ENCODE data around the gene IQCH. TPM values are rescaled to one million over a fixed set of nuclear protein-coding genes. Genes with fewer than 3 reads are reported as not detected.

IQCH gene
- total and polyA plus RNA-seq, 2 donors from 2014 or later: 3.2 to 7.7 TPM

- no peak overlapping the region for H3K4me3 ChIP-seq (ENCODE audit: low read length in 3 of 3)
- H3K27ac ChIP-seq (ENCODE audit: low read depth in 2 of 2, low read length in 2 of 2): no peak overlapping the region
- DNase-seq (no peak), FAIRE-seq (no peak)
- no peaks in the 10 kb centered on the region for H3K4me1 ChIP-seq (ENCODE audit: control insufficient read depth in 2 of 3, insufficient read depth in 2 of 3, low read depth in 1 of 3, low read length in 3 of 3)
- no peaks in the 10 kb centered on the region for H3K9me3 ChIP-seq (ENCODE audit: control insufficient read depth in 2 of 3, insufficient read depth in 1 of 3, low read length in 3 of 3)
- TF ChIP-seq CTCF (IDR thresholded peaks at IDR 0.05; ENCODE audit: borderline replicate concordance, extremely low read depth, insufficient read depth): no peak
- H3K36me3 ChIP-seq (ENCODE audit: control insufficient read depth in 2 of 3, insufficient read depth in 3 of 3, low read length in 3 of 3): no peaks in the 10 kb centered on the region
- H3K27me3 ChIP-seq (ENCODE audit: control insufficient read depth, insufficient read depth, low read length): no peaks in the 10 kb centered on the region
- no peak overlapping the region for H3K9ac ChIP-seq (ENCODE audit: low read length in 3 of 3)
- intact Hi-C loops (cut with DNase I): no loop called here
Observed at GRCh38 chr15:67481680-67482079, 227.1 kb downstream of the IQCH start.

- intact Hi-C loops (cut with DNase I): no loop called here
- no peak for DNase-seq
- FAIRE-seq: no peak
Observed at GRCh38 chr15:67495585-67495984, 241.0 kb downstream of the IQCH start.

GRCh38 chr15:67501177-67501835 is 246.7 kb downstream of the IQCH start:
- peak in 2 of 5 donors; percentile 48 to 64 for DNase-seq
- Histone ChIP-seq H3K4me1 (ENCODE audit: control insufficient read depth in 2 of 3, insufficient read depth in 2 of 3, low read depth in 1 of 3, low read length in 3 of 3) (no peaks in the 10 kb centered on the region), H3K36me3 (ENCODE audit: control insufficient read depth in 2 of 3, insufficient read depth in 3 of 3, low read length in 3 of 3) (no peaks in the 10 kb centered on the region), H3K9me3 (ENCODE audit: control insufficient read depth in 2 of 3, insufficient read depth in 1 of 3, low read length in 3 of 3) (no peaks in the 10 kb centered on the region), H3K9ac (ENCODE audit: low read length in 3 of 3) (no peak overlapping the region), H3K27me3 (ENCODE audit: control insufficient read depth, insufficient read depth, low read length) (no peaks in the 10 kb centered on the region), H3K4me3 (ENCODE audit: low read length in 3 of 3) (no peak overlapping the region), H3K27ac (ENCODE audit: low read depth in 2 of 2, low read length in 2 of 2) (no peak overlapping the region)
- TF ChIP-seq CTCF (IDR thresholded peaks at IDR 0.05; ENCODE audit: borderline replicate concordance, extremely low read depth, insufficient read depth): no peak
- intact Hi-C loops (cut with DNase I): no loop called here
- peak; percentile 56 for FAIRE-seq

More at GRCh38 chr15:67495585-67495984, 241.0 kb downstream of the IQCH start:
- TF ChIP-seq CTCF (IDR thresholded peaks at IDR 0.05; ENCODE audit: borderline replicate concordance, extremely low read depth, insufficient read depth): no peak
- Histone ChIP-seq H3K4me3 (ENCODE audit: low read length in 3 of 3) (no peak overlapping the region), H3K9ac (ENCODE audit: low read length in 3 of 3) (no peak overlapping the region), H3K4me1 (ENCODE audit: control insufficient read depth in 2 of 3, insufficient read depth in 2 of 3, low read depth in 1 of 3, low read length in 3 of 3) (no peaks in the 10 kb centered on the region), H3K27ac (ENCODE audit: low read depth in 2 of 2, low read length in 2 of 2) (no peak overlapping the region), H3K9me3 (ENCODE audit: control insufficient read depth in 2 of 3, insufficient read depth in 1 of 3, low read length in 3 of 3) (no peaks in the 10 kb centered on the region), H3K27me3 (ENCODE audit: control insufficient read depth, insufficient read depth, low read length) (no peaks in the 10 kb centered on the region), H3K36me3 (ENCODE audit: control insufficient read depth in 2 of 3, insufficient read depth in 3 of 3, low read length in 3 of 3) (no peaks in the 10 kb centered on the region)
